HL-60/S4 treated with phorbol 12-myristate 13-acetate at 8.2 ng/mL for 4 days and 3 days (cell line): ENCODE measurements around the gene CSNK1G1.
"Not testable (repeated sequence)": the region's sequence is repeated elsewhere in the genome, so short reads cannot be mapped to it uniquely, and the experiment has no call there.

Experiments used
- in situ Hi-C: fragments of 300-500 bp; cut with MboI; formaldehyde crosslinking; loops from 2 replicates; pipeline ENCODE4 v1.15.0; 2022; ENCODE audit warnings: low sequenced_read_pairs

Gene CSNK1G1

GRCh38 chr15:64355944-64356709 is at the start of gene CSNK1G1:
CSNK1G1 (minus strand) TSS chr15:64356173; CDS start chr15:64300499, 55,674 bp downstream.
- in situ Hi-C loops, result no loop called here

DNA sequence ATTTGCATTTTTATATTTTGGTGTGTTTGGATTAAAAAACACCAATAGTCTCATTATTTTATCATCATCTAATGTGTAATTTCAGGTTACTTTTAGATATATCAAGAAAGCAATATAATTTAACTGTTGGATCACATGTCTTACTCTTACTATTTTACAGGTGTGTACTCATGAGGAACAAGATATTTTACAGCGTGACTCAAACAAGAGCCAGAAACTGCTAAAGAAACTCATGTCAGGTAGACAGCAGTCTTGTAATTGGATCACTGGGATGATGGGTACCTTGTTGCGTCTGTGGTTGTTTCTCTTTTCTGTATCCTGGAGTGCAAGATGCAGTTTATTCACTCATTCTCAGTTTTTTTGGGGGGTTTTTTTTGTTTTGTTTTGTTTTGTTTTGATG is 44.6 kb upstream of the CSNK1G1 start:
- in situ Hi-C loops, result no loop called here

- in situ Hi-C loops, result no loop called here
Observed at GRCh38 chr15:64398575-64398974, 42.6 kb upstream of the CSNK1G1 start.

DNA sequence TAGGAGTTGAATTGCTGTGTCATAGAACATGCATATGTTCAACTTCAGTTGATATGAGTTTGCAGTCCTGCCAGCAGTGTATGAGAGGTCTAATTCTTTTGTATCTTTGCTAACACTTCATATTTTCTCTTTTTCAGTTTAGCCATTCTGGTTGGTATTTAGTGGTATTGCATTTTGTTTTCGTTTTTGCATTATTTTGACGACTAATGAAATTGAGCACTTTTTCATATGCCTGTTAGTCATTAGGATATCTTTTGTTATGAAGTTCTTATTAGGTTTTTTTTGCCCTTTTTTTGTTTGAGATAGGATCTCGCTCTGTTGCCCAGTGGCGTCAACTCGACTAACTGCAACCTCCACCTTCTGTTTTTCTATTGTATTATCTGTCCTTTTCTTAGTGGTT is 40.8 kb upstream of the CSNK1G1 start:
- in situ Hi-C loops, result no loop called here

- in situ Hi-C loops, result not testable (repeated sequence)
Observed at GRCh38 chr15:64392471-64392870, 36.5 kb upstream of the CSNK1G1 start.

GRCh38 chr15:64389036-64389435 is 33.1 kb upstream of the CSNK1G1 start:
- in situ Hi-C loops, result no loop called here

- in situ Hi-C loops, result no loop called here
Observed at GRCh38 chr15:64387562-64388168, 31.7 kb upstream of the CSNK1G1 start, which contains the start of gene TRIP4. TRIP4 (plus strand) TSS chr15:64387836; CDS start chr15:64387864, 28 bp downstream.

DNA sequence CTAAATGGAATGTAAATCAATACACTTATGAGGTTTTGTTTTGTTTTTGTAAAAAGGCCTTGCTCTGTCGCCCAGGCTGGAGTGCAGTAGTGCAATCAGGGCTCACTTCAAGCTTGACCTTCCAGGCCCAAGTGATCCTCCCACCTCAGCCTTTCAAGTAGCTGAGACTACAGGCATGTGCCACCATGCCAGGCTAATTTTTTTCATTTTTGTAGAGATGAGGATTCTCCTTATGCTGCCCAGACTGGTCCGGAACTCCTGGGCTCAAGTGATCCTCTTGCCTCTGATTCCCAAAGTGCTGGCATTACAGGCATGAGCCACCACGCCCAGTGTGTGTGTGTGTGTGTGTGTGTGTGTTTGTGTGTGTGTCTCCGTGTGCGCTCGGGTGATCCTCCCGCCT is 30.3 kb upstream of the CSNK1G1 start:
- in situ Hi-C loops, result no loop called here

GRCh38 chr15:64383760-64384159 is 27.8 kb upstream of the CSNK1G1 start:
- in situ Hi-C loops, result no loop called here

DNA sequence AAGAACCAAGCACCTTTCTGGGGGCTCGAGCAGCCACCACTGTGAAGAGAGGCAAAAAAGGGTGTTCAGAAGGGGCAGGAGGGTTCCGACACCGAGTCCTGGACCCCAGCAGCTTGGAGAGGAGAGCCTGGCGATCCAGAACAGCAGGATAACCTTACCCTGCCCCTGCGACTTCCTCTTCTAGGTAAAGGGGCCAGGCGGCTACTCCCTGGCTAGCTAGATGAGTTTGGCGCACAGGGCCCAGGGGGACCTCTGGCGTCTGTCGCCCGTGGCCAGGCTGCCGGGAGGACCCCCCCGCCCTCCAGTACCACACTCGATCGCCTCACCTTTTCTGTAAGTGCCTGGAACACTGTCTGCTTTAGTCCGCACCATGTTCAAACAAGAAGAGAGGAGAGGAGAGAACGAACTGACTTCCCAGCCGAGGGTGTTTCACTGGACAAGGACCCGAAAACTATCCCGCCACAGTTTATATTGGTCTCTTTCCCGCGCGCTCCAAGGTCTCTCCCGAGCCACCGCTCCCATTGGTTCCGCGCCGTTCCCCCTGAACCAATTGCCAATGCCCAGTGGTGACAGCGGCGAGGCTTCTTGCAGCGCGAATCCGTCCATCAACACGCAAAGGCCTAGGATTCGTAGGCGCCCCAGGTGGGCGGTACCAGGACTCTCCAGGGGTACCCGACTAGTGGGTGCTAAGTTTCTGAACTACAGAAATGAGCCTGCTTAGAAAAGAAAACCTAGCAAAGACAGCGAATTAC is 25.2 kb upstream of the CSNK1G1 start, which contains the start of gene PCLAF:
Gene PCLAF (minus strand): TSS at position 442 of the 752 bp plus-strand sequence. CDS start 70 bp downstream, at position 372.
- in situ Hi-C loops, result no loop called here

DNA sequence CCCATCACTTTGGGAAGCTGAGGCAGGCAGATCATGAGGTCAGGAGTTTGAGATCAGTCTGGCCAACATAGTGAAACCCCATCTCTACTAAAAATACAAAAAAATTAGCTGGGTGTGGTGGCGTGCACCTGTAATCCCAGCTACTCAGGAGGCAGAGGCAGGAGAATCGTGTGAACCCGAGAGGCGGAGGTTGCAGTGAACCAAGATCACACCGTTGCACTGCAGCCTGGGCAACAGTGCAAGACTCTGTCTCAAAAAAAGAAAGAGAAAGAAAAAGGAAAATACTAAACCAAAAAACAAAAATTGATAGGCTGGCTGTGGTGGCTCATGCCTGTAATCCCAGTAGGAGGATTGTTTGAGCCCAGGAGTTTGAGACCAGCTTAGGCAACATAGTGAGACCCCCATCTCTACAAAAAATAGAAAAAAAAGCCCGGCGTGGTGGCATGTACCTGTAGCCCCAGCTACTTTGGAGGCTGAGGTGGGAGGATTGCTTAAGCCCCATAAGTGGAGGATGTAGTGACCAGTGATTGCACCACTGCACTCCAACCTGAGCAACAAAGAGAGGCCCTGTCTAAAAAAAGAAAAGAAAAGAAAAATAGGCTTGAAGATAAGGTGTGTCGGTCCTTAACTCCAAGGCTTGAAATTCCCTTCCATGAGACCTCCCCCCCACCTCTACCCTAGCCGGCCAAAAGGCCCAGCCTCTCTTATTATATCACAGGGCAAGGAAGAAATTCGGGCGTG is 24.3 kb upstream of the CSNK1G1 start:
- in situ Hi-C loops, result not testable (repeated sequence)

GRCh38 chr15:64379216-64379960 is 23.4 kb upstream of the CSNK1G1 start:
- in situ Hi-C loops, result no loop called here

- in situ Hi-C loops, result no loop called here
Observed at GRCh38 chr15:64373360-64373759, 17.4 kb upstream of the CSNK1G1 start.

GRCh38 chr15:64371383-64371782 is 15.4 kb upstream of the CSNK1G1 start:
- in situ Hi-C loops, result not testable (repeated sequence)

- in situ Hi-C loops, result no loop called here
Observed at GRCh38 chr15:64369078-64369607, 13.2 kb upstream of the CSNK1G1 start.

GRCh38 chr15:64361259-64361658 is 5.3 kb upstream of the CSNK1G1 start:
- in situ Hi-C loops, result no loop called here

DNA sequence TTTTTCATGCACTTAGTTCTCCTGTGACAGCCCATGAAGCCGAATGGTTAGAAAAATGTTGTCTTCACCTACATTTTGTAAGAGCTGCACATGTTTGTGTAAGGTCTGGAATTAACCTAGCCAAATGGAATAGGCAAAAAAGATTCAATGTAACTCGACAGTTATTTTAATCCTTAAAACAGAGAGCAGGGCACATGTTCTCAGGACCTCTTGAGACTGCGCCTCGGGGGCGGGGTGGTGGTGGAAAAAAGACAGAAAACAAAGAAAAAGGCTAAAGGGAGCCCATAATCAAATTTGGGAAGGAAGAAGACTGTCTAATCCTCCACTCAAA is 702 bp upstream of the CSNK1G1 start:
- in situ Hi-C loops, result no loop called here

- in situ Hi-C loops, result no loop called here
Observed at GRCh38 chr15:64355348-64355943, 527 bp downstream of the CSNK1G1 start.

GRCh38 chr15:64354688-64355344 is 1.2 kb downstream of the CSNK1G1 start:
- in situ Hi-C loops, result no loop called here
